ENCODE data around the gene RFFL. TPM values are rescaled to one million over a fixed set of nuclear protein-coding genes. Genes with fewer than 3 reads are reported as not detected.
"Not testable (repeated sequence)": the region's sequence is repeated elsewhere in the genome, so short reads cannot be mapped to it uniquely, and the experiment has no call there.

Gene RFFL
- total RNA-seq, 4 donors from 2014 or later = 11.5 to 38.5 (median 14.6) TPM

GRCh38 chr17:35050170-35050569, 13.3 kb downstream of the RFFL start:
- no peaks in the 10 kb centered on the region for H3K4me1 ChIP-seq
- no peak overlapping the region for H3K4me3 ChIP-seq
- no peaks in the 10 kb centered on the region for H3K9me3 ChIP-seq
- intact Hi-C loops (cut with DNase I; ENCODE audit: low total_unique reads) = no loop called here
- DNase-seq = no peak
- TF ChIP-seq CTCF (IDR thresholded peaks at IDR 0.05) = no peak
- no peak for TF ChIP-seq POLR2A (IDR thresholded peaks at IDR 0.05)
- no peaks in the 10 kb centered on the region for H3K27me3 ChIP-seq
- H3K36me3 ChIP-seq = no peaks in the 10 kb centered on the region
- H3K27ac ChIP-seq = no peak overlapping the region

GRCh38 chr17:35048685-35049379, 14.7 kb downstream of the RFFL start:
- DNase-seq = no peak
- no peak for TF ChIP-seq CTCF (IDR thresholded peaks at IDR 0.05)
- TF ChIP-seq POLR2A (IDR thresholded peaks at IDR 0.05) = no peak
- Histone ChIP-seq H3K9me3 (no peaks in the 10 kb centered on the region), H3K4me1 (no peaks in the 10 kb centered on the region), H3K27ac (no peak overlapping the region), H3K36me3 (no peaks in the 10 kb centered on the region), H3K27me3 (no peaks in the 10 kb centered on the region), H3K4me3 (no peak overlapping the region)
- intact Hi-C loops (cut with DNase I; ENCODE audit: low total_unique reads) = no loop called here

GRCh38 chr17:35046740-35047283, 16.7 kb downstream of the RFFL start:
- TF ChIP-seq POLR2A (IDR thresholded peaks at IDR 0.05) (no peak), CTCF (IDR thresholded peaks at IDR 0.05) (no peak)
- no peak for DNase-seq
- Histone ChIP-seq H3K36me3 (no peaks in the 10 kb centered on the region), H3K9me3 (no peaks in the 10 kb centered on the region), H3K27ac (no peak overlapping the region), H3K27me3 (no peaks in the 10 kb centered on the region), H3K4me1 (no peaks in the 10 kb centered on the region), H3K4me3 (no peak overlapping the region)
- intact Hi-C loops (cut with DNase I; ENCODE audit: low total_unique reads) = no loop called here

GRCh38 chr17:35046245-35046644, 17.3 kb downstream of the RFFL start:
- no peak overlapping the region for H3K27ac ChIP-seq
- no peak overlapping the region for H3K4me3 ChIP-seq
- intact Hi-C loops (cut with DNase I; ENCODE audit: low total_unique reads) = no loop called here
- TF ChIP-seq POLR2A (IDR thresholded peaks at IDR 0.05) = no peak
- no peak for TF ChIP-seq CTCF (IDR thresholded peaks at IDR 0.05)
- DNase-seq = no peak
- H3K36me3 ChIP-seq = no peaks in the 10 kb centered on the region
- H3K9me3 ChIP-seq = no peaks in the 10 kb centered on the region
- H3K27me3 ChIP-seq = no peaks in the 10 kb centered on the region
- no peaks in the 10 kb centered on the region for H3K4me1 ChIP-seq

- intact Hi-C loops (cut with DNase I; ENCODE audit: low total_unique reads); H3K4me3 ChIP-seq; H3K4me1 ChIP-seq; H3K27me3 ChIP-seq; H3K36me3 ChIP-seq; H3K27ac ChIP-seq; DNase-seq; H3K9me3 ChIP-seq: not testable (repeated sequence)
Measured at GRCh38 chr17:35045458-35045979, 18.0 kb downstream of the RFFL start.

Data from uterus (tissue), 4 donors.